HepG2 (cell line): ENCODE results near the gene EPB41.

Experiments
- IRF2 ChIP-seq: IDR thresholded peaks from 2 replicates; pipeline ENCODE4 v1.6.1; 2018; ENCODE audit warnings: missing genetic modification reagents, missing compliant biosample characterization
- KDM5A ChIP-seq: fragments of 200-600 bp; sonication (generic); IDR thresholded peaks from 2 replicates; pipeline ENCODE4 v1.7.0; 2018; ENCODE audit warnings: antibody characterized with exemption, mild to moderate bottlenecking, low read length, borderline replicate concordance
- KLF6 ChIP-seq: IDR thresholded peaks from 2 replicates; pipeline ENCODE4 v1.8.0; 2016; ENCODE audit warnings: missing biosample characterization, missing genetic modification reagents
- RARA ChIP-seq: IDR thresholded peaks from 2 replicates; pipeline ENCODE4 v1.6.1; 2016; ENCODE audit warnings: missing genetic modification reagents, missing compliant biosample characterization
- RERE ChIP-seq: IDR thresholded peaks from 2 replicates; pipeline ENCODE4 v1.6.1; 2016; ENCODE audit warnings: low read depth, missing genetic modification reagents, missing compliant biosample characterization
- RORA ChIP-seq: sonication (generic); formaldehyde crosslinking; IDR thresholded peaks from 2 replicates; pipeline ENCODE4 v1.5.0; 2020; ENCODE audit warnings: mild to moderate bottlenecking, missing genetic modification reagents, moderate library complexity
- ZNF260 ChIP-seq: sonication (generic); formaldehyde crosslinking; IDR thresholded peaks from 2 replicates; pipeline ENCODE4 v1.4.0; 2020; ENCODE audit warnings: missing genetic modification reagents, low read depth, mild to moderate bottlenecking, borderline replicate concordance

GRCh38 chr1:28885472-28885877 is 28.9 kb upstream of the EPB41 start:
- no peak for TF ChIP-seq ZNF260 (CRISPR knock-in tag)
- no peak for TF ChIP-seq RARA (CRISPR knock-in tag)
- TF ChIP-seq KDM5A, result no peak
- TF ChIP-seq RERE (CRISPR knock-in tag), result no peak
- no peak for TF ChIP-seq RORA
- no peak for TF ChIP-seq IRF2
- no peak for TF ChIP-seq KLF6 (CRISPR knock-in tag)
